Esophagus squamous epithelium (tissue), 4 donors: ENCODE measurements around the gene PNPLA5.

Source experiments
- POLR2A ChIP-seq, 4 donors: fragments of 450-650 bp; IDR thresholded peaks; one replicate each; pipeline ENCODE4 v1.6.1; 2017; ENCODE audit warnings: antibody characterized with exemption in 4 of 4, mild to moderate bottlenecking in 4 of 4, moderate library complexity in 3 of 4
- TF ChIP-seq, protein P1 (sequence below), 6 experiments: fragments of 450-650 bp in 4 of 6; fragments of 200-600 bp in 2 of 6; sonication (generic) in 2 of 6; IDR thresholded peaks; one replicate each; pipeline ENCODE4 v1.5.1; 2016 to 2019; ENCODE audit warnings: antibody characterized with exemption in 6 of 6, mild to moderate bottlenecking in 4 of 6, moderate library complexity in 4 of 6

DNA sequence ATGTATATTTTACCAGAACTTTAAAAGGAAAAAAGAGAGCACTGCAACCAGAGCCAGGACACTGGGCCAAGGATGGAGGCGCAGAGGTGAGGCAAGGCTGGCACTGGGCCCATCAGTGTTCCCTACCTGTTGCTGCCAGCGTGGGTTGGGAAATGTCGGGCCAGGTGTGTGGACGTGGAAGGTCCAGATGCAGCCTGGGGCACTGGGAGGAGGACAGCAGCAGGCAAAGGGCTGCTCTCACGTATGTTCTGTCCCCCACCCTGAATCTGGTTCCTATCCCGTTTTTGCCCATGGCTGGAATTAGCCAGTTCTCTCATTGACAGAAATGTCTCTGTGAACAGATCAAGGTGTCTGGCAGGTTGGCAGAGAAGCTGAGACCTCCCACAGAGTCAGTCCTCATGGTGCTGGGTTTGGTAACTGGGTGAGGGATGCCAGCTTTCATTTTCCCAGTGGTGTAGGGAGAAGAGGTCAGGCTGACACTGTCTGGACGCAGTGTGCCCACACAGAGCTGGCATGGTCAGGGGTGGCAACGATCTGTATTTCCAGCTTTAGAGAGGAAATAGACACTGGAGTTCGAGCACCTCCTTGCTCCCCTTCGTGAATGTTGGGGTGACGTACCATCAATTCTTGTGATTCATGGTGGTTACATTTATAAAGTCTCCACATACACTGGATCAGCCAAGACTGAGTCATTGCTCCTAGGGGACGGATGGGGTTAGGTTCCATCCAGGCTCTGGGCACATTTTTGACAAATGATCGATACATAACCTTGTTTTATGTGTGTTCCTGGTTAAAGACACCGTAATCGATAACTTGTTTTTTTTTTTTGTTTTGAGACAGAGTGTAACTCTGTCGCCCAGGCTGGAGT is 27.5 kb upstream of the PNPLA5 start:
- TF ChIP-seq POLR2A (IDR thresholded peaks at IDR 0.05): no peak
- TF ChIP-seq, protein P1, sequence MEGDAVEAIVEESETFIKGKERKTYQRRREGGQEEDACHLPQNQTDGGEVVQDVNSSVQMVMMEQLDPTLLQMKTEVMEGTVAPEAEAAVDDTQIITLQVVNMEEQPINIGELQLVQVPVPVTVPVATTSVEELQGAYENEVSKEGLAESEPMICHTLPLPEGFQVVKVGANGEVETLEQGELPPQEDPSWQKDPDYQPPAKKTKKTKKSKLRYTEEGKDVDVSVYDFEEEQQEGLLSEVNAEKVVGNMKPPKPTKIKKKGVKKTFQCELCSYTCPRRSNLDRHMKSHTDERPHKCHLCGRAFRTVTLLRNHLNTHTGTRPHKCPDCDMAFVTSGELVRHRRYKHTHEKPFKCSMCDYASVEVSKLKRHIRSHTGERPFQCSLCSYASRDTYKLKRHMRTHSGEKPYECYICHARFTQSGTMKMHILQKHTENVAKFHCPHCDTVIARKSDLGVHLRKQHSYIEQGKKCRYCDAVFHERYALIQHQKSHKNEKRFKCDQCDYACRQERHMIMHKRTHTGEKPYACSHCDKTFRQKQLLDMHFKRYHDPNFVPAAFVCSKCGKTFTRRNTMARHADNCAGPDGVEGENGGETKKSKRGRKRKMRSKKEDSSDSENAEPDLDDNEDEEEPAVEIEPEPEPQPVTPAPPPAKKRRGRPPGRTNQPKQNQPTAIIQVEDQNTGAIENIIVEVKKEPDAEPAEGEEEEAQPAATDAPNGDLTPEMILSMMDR (IDR thresholded peaks at IDR 0.05): no peak
